Hepatocyte (in vitro differentiated cells): Measurements from ENCODE around the gene ENGASE. TPM values are rescaled to one million over a fixed set of nuclear protein-coding genes. Genes with fewer than 3 reads are reported as not detected.

ENCODE experiments used
- DNase-seq: peaks from one replicate; pipeline ENCODE4 v3.0.0-alpha.2; 2016; ENCODE audit warnings: low spot score
- H2AFZ ChIP-seq: fragments of 200-600 bp; sonication (generic); 2 replicates; pipeline ENCODE4 v1.6.0; 2016; ENCODE audit warnings: antibody characterized with exemption, mild to moderate bottlenecking
- H3K27ac ChIP-seq: fragments of 200-600 bp; sonication (generic); 2 replicates; pipeline ENCODE4 v1.5.1; 2016; ENCODE audit warnings: mild to moderate bottlenecking
- H3K27me3 ChIP-seq: fragments of 200-600 bp; sonication (generic); 2 replicates; pipeline ENCODE4 v1.6.1; 2016
- H3K36me3 ChIP-seq: fragments of 200-600 bp; sonication (generic); replicated peaks from 2 replicates; pipeline ENCODE4 v1.5.1; 2016; ENCODE audit warnings: low read depth; ENCODE audit not compliant: insufficient read depth
- H3K4me1 ChIP-seq: fragments of 200-600 bp; sonication (generic); 2 replicates; pipeline ENCODE4 v1.5.1; 2016; ENCODE audit warnings: mild to moderate bottlenecking, moderate library complexity; ENCODE audit not compliant: insufficient read depth
- H3K4me2 ChIP-seq: fragments of 200-600 bp; sonication (generic); 2 replicates; pipeline ENCODE4 v1.6.0; 2016
- H3K4me3 ChIP-seq: fragments of 200-600 bp; sonication (generic); 2 replicates; pipeline ENCODE4 v1.5.1; 2016; ENCODE audit warnings: mild to moderate bottlenecking
- H3K79me2 ChIP-seq: fragments of 200-600 bp; sonication (generic); 2 replicates; pipeline ENCODE4 v1.6.0; 2017; ENCODE audit warnings: mild to moderate bottlenecking
- H3K9me2 ChIP-seq: fragments of 200-600 bp; sonication (generic); replicated peaks from 2 replicates; pipeline ENCODE4 v1.6.0; 2017; ENCODE audit warnings: mild to moderate bottlenecking; ENCODE audit not compliant: insufficient read depth
- H3K9me3 ChIP-seq: fragments of 200-600 bp; sonication (generic); 2 replicates; pipeline ENCODE4 v1.5.1; 2016; ENCODE audit warnings: low read depth, mild to moderate bottlenecking
- H4K20me1 ChIP-seq: fragments of 200-600 bp; sonication (generic); 2 replicates; pipeline ENCODE4 v1.6.0; 2016; ENCODE audit warnings: mild to moderate bottlenecking; ENCODE audit not compliant: insufficient read depth, poor library complexity, severe bottlenecking
- EZH2 ChIP-seq: fragments of 200-600 bp; sonication (generic); IDR thresholded peaks from 2 replicates; pipeline ENCODE4 v1.6.1; 2016; ENCODE audit warnings: antibody characterized with exemption, mild to moderate bottlenecking, borderline replicate concordance
- EZH2phosphoT487 ChIP-seq: fragments of 200-600 bp; sonication (generic); IDR thresholded peaks from one replicate; pipeline ENCODE4 v1.6.1; 2018; ENCODE audit warnings: antibody characterized with exemption, mild to moderate bottlenecking, low read depth, moderate library complexity; ENCODE audit not compliant: unreplicated experiment, severe bottlenecking
- WGBS: methylation state at CpG from one replicate; pipeline ENCODE4 v1.1.6; 2016; ENCODE audit warnings: low lambda C conversion rate; ENCODE audit errors: missing lambda C conversion rate; 5-methylcytosine and 5-hydroxymethylcytosine counted together
- polyA plus RNA-seq: library from polyadenylated mRNA; unstranded; fragments of >200 nt; fragmentation: Nextera tagmentation; extraction: Ambion mirVana; gene quantifications from 2 replicates; pipeline ENCODE4 v1.2.1, GENCODE V29; 2016
- total RNA-seq: library from RNA; depleted of rRNA; stranded (reverse); fragments of >200 nt; gene quantifications from 2 replicates; pipeline ENCODE4 v1.2.3, GENCODE V29; 2014
- TF ChIP-seq, protein P1 (sequence below): fragments of 200-600 bp; sonication (generic); IDR thresholded peaks from 2 replicates; pipeline ENCODE4 v1.5.1; 2016; ENCODE audit warnings: antibody characterized with exemption, mild to moderate bottlenecking; ENCODE audit not compliant: poor library complexity

Gene ENGASE
- total and polyA plus RNA-seq, 2 experiments from 2014 or later = 24.4 to 34.0 TPM

- Histone ChIP-seq H3K36me3 (no peaks in the 10 kb centered on the region), H3K27me3 (no peaks in the 10 kb centered on the region), H3K27ac (no peak overlapping the region), H3K9me2 (no peaks in the 10 kb centered on the region), H3K79me2 (no peaks in the 10 kb centered on the region), H3K4me1 (peaks cover 7% of the 10 kb centered on the region), H3K4me3 (no peak overlapping the region), H3K9me3 (no peaks in the 10 kb centered on the region), H4K20me1 (no peaks in the 10 kb centered on the region), H3K4me2 (no peak overlapping the region), H2AFZ (no peak overlapping the region)
- DNase-seq = no peak
- TF ChIP-seq EZH2phosphoT487 (no peak), EZH2 (no peak)
- TF ChIP-seq, protein P1, sequence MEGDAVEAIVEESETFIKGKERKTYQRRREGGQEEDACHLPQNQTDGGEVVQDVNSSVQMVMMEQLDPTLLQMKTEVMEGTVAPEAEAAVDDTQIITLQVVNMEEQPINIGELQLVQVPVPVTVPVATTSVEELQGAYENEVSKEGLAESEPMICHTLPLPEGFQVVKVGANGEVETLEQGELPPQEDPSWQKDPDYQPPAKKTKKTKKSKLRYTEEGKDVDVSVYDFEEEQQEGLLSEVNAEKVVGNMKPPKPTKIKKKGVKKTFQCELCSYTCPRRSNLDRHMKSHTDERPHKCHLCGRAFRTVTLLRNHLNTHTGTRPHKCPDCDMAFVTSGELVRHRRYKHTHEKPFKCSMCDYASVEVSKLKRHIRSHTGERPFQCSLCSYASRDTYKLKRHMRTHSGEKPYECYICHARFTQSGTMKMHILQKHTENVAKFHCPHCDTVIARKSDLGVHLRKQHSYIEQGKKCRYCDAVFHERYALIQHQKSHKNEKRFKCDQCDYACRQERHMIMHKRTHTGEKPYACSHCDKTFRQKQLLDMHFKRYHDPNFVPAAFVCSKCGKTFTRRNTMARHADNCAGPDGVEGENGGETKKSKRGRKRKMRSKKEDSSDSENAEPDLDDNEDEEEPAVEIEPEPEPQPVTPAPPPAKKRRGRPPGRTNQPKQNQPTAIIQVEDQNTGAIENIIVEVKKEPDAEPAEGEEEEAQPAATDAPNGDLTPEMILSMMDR = no peak
- 86% methylated on average over 10 of the region's 10 CpGs for WGBS
These were observed 31.3 kb upstream of the ENGASE start for GRCh38 chr17:79043191-79043930.

GRCh38 chr17:79043931-79044320 is 30.7 kb upstream of the ENGASE start:
- Histone ChIP-seq H3K36me3 (no peaks in the 10 kb centered on the region), H3K79me2 (no peaks in the 10 kb centered on the region), H3K9me2 (no peaks in the 10 kb centered on the region), H4K20me1 (no peaks in the 10 kb centered on the region), H3K27me3 (no peaks in the 10 kb centered on the region), H3K4me2 (no peak overlapping the region), H3K27ac (no peak overlapping the region), H3K4me3 (no peak overlapping the region), H3K4me1 (peaks cover 7% of the 10 kb centered on the region), H3K9me3 (no peaks in the 10 kb centered on the region), H2AFZ (no peak overlapping the region)
- TF ChIP-seq, protein P1 = no peak
- no peak for DNase-seq
- 70% methylated on average over 11 of the region's 12 CpGs for WGBS

DNA sequence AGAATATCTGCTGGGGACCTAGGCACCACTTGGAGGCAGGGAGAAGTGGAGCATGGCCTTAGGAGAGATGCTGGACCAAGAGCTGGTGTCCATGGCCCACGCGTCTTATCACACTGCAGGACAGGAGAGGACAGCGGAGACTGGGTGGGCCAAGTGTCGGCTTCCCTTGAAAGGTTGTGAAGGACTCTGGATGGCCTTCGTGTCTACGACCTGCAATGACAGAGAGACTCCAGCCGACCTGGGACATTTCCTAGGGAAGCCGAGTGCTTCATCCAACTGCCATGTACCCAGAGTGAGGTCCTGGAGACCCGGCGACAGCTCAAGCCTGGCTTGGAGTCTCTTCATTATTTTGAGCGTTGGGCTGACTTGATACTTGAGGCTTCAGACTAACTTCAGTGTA is 30.2 kb upstream of the ENGASE start:
- no peaks in the 10 kb centered on the region for H3K27me3 ChIP-seq
- no peaks in the 10 kb centered on the region for H3K36me3 ChIP-seq
- WGBS = 92% methylated on average over 11 of the region's 11 CpGs
- H3K27ac ChIP-seq = no peak overlapping the region
- H2AFZ ChIP-seq = no peak overlapping the region
- no peak for DNase-seq
- H3K79me2 ChIP-seq = no peaks in the 10 kb centered on the region
- H3K9me2 ChIP-seq = no peaks in the 10 kb centered on the region
- peaks cover 7% of the 10 kb centered on the region for H3K4me1 ChIP-seq
- no peaks in the 10 kb centered on the region for H4K20me1 ChIP-seq
- H3K4me2 ChIP-seq = no peak overlapping the region
- H3K4me3 ChIP-seq = no peak overlapping the region
- TF ChIP-seq EZH2 (no peak), EZH2phosphoT487 (no peak)
- TF ChIP-seq, protein P1 = no peak
- no peaks in the 10 kb centered on the region for H3K9me3 ChIP-seq
